ENCODE data around the gene CLK2. TPM values are rescaled to one million over a fixed set of nuclear protein-coding genes. Genes with fewer than 3 reads are reported as not detected.

CLK2 gene
- total RNA-seq, 4 donors from 2014 or later = 14.4 to 51.4 (median 32.9) TPM

- no CpG with 5 or more reads among the region's 35 CpGs for WGBS, 2 donors (ENCODE audit: low coverage in 1 of 2)
- H3K27ac ChIP-seq = peak overlapping the region; percentile 88 to 96 (median 95)
- H3K27me3 ChIP-seq = no peaks in the 10 kb centered on the region
- peak overlapping the region; percentile 80 to 89 for H3K4me3 ChIP-seq
- H3K9me3 ChIP-seq = no peaks in the 10 kb centered on the region
- H3K36me3 ChIP-seq = peaks cover 0 to 32% of the 10 kb centered on the region in 2 donors
- peaks cover 0 to 59% (median 24%) of the 10 kb centered on the region in 3 donors for H3K4me1 ChIP-seq
- ATAC-seq = peak; percentile 6
- TF ChIP-seq CTCF (IDR thresholded peaks at IDR 0.05) (no peak), POLR2AphosphoS5 (IDR thresholded peaks at IDR 0.05) (no peak), POLR2A (IDR thresholded peaks at IDR 0.05) (no peak), EP300 (IDR thresholded peaks at IDR 0.05) (no peak)
These were observed 18.5 kb downstream of the CLK2 start for GRCh38 chr1:155254714-155255242.

GRCh38 chr1:155254228-155254713, 19.0 kb downstream of the CLK2 start:
- H3K27me3 ChIP-seq = no peaks in the 10 kb centered on the region
- H3K27ac ChIP-seq = peak overlapping the region; percentile 88 to 96 (median 95)
- peaks cover 0 to 58% (median 24%) of the 10 kb centered on the region in 3 donors for H3K4me1 ChIP-seq
- H3K9me3 ChIP-seq = no peaks in the 10 kb centered on the region
- WGBS, 2 donors (ENCODE audit: low coverage in 1 of 2) = 37% methylated on average over 2 of the region's 12 CpGs; no CpG with 5 or more reads in 1 of the 2 donors
- peak overlapping the region; percentile 80 to 89 for H3K4me3 ChIP-seq
- no peak for ATAC-seq
- H3K36me3 ChIP-seq = peaks cover 0 to 27% of the 10 kb centered on the region in 2 donors
- TF ChIP-seq EP300 (IDR thresholded peaks at IDR 0.05) (no peak), POLR2AphosphoS5 (IDR thresholded peaks at IDR 0.05) (no peak), POLR2A (IDR thresholded peaks at IDR 0.05) (no peak), CTCF (IDR thresholded peaks at IDR 0.05) (no peak)

GRCh38 chr1:155253797-155254196, 19.5 kb downstream of the CLK2 start:
- no peak for ATAC-seq
- Histone ChIP-seq H3K4me1 (peaks cover 0 to 58% (median 24%) of the 10 kb centered on the region in 3 donors), H3K27me3 (no peaks in the 10 kb centered on the region), H3K36me3 (peaks cover 0 to 28% of the 10 kb centered on the region in 2 donors), H3K27ac (peak overlapping the region in 3 of 4 donors; percentile 88 to 96 (median 96)), H3K4me3 (peak overlapping the region in 1 of 2 donors; percentile 80), H3K9me3 (no peaks in the 10 kb centered on the region)
- WGBS, 2 donors (ENCODE audit: low coverage in 1 of 2) = 56% methylated on average over 1 of the region's 5 CpGs; no CpG with 5 or more reads in 1 of the 2 donors
- TF ChIP-seq EP300 (IDR thresholded peaks at IDR 0.05) (no peak), CTCF (IDR thresholded peaks at IDR 0.05) (no peak), POLR2A (IDR thresholded peaks at IDR 0.05) (no peak), POLR2AphosphoS5 (IDR thresholded peaks at IDR 0.05) (no peak)

- Histone ChIP-seq H3K36me3 (peaks cover 0 to 28% of the 10 kb centered on the region in 2 donors), H3K4me3 (no peak overlapping the region), H3K27me3 (no peaks in the 10 kb centered on the region), H3K9me3 (no peaks in the 10 kb centered on the region), H3K4me1 (peaks cover 0 to 58% (median 24%) of the 10 kb centered on the region in 3 donors), H3K27ac (peak overlapping the region in 2 of 4 donors; percentile 88 to 96)
- TF ChIP-seq POLR2A (IDR thresholded peaks at IDR 0.05) = no peak
- no peak for TF ChIP-seq POLR2AphosphoS5 (IDR thresholded peaks at IDR 0.05)
- TF ChIP-seq EP300 (IDR thresholded peaks at IDR 0.05) = no peak
- TF ChIP-seq CTCF (IDR thresholded peaks at IDR 0.05) = no peak
- WGBS, 2 donors (ENCODE audit: low coverage in 1 of 2) = 67% methylated on average over 2 to 3 of the region's 5 CpGs
- no peak for ATAC-seq
These were observed 20.1 kb downstream of the CLK2 start for GRCh38 chr1:155253208-155253607.

GRCh38 chr1:155251566-155251965, 21.7 kb downstream of the CLK2 start:
- no peaks in the 10 kb centered on the region for H3K9me3 ChIP-seq
- H3K27me3 ChIP-seq = no peaks in the 10 kb centered on the region
- peaks cover 0 to 26% of the 10 kb centered on the region in 2 donors for H3K36me3 ChIP-seq
- peak overlapping the region in 3 of 4 donors; percentile 11 to 70 (median 45) for H3K27ac ChIP-seq
- no peak for ATAC-seq
- no peak for TF ChIP-seq POLR2A (IDR thresholded peaks at IDR 0.05)
- no peak for TF ChIP-seq EP300 (IDR thresholded peaks at IDR 0.05)
- no peak for TF ChIP-seq POLR2AphosphoS5 (IDR thresholded peaks at IDR 0.05)
- no peak for TF ChIP-seq CTCF (IDR thresholded peaks at IDR 0.05)
- H3K4me3 ChIP-seq = no peak overlapping the region
- WGBS, 2 donors (ENCODE audit: low coverage in 1 of 2) = 40 to 58% methylated on average over 1 to 2 of the region's 7 CpGs
- H3K4me1 ChIP-seq = peaks cover 0 to 54% (median 24%) of the 10 kb centered on the region in 3 donors
